ENCODE measurements around the gene REV3L.

The REV3L gene

DNA sequence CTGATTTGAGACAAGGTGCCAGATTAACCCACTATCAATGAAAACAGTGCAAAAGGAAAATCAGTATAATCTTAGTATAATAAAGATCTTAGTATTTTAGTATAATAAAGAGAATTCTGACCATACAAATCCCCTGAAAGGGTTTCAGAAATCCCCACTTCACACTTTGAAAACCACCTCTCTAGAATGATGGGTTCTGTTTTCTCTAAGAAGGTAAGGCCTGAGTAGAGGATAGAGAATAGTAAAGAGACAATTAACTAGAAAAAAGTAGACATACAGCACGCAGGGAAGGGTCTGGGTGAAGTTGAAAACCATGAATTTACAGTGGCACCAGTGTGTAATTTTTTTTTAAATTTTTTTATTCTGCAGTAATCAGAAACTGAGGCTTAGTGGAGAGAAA, 73.6 kb downstream of the REV3L start:
- no peak overlapping the region for H3K27ac ChIP-seq
- H3K27me3 ChIP-seq (ENCODE audit: insufficient read depth, low read depth, severe bottlenecking), result no peaks in the 10 kb centered on the region
- TF ChIP-seq, protein P1, sequence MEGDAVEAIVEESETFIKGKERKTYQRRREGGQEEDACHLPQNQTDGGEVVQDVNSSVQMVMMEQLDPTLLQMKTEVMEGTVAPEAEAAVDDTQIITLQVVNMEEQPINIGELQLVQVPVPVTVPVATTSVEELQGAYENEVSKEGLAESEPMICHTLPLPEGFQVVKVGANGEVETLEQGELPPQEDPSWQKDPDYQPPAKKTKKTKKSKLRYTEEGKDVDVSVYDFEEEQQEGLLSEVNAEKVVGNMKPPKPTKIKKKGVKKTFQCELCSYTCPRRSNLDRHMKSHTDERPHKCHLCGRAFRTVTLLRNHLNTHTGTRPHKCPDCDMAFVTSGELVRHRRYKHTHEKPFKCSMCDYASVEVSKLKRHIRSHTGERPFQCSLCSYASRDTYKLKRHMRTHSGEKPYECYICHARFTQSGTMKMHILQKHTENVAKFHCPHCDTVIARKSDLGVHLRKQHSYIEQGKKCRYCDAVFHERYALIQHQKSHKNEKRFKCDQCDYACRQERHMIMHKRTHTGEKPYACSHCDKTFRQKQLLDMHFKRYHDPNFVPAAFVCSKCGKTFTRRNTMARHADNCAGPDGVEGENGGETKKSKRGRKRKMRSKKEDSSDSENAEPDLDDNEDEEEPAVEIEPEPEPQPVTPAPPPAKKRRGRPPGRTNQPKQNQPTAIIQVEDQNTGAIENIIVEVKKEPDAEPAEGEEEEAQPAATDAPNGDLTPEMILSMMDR (IDR thresholded peaks at IDR 0.05; ENCODE audit: low read depth, low read length), result no peak
- DNase-seq, result no peak
- no peaks in the 10 kb centered on the region for H3K9me3 ChIP-seq (ENCODE audit: severe bottlenecking)
- H3K36me3 ChIP-seq, result peaks cover 34% of the 10 kb centered on the region
- H3K4me3 ChIP-seq (ENCODE audit: low read depth, low read length), result no peak overlapping the region

DNA sequence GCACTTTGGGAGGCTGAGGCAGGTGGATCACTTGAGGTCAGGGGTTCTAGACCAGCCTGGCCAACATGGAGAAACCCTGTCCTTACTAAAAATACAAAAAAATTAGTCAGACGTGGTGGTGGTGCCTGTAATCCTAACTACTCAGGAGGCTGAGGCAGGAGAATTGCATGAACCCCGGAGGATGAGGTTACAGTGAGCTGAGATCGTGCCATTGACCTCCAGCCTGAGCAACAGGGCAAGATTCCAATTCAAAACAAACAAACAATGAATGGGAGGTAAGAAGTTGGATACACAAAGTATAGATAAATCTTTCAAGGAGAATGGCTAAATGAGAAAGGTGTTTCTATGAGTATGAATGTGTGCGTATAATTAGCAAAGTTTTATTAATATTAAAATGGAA, 75.3 kb downstream of the REV3L start:
- Histone ChIP-seq H3K9me3 (ENCODE audit: severe bottlenecking) (no peaks in the 10 kb centered on the region), H3K4me3 (ENCODE audit: low read depth, low read length) (no peak overlapping the region), H3K36me3 (peaks cover 42% of the 10 kb centered on the region), H3K27ac (no peak overlapping the region), H3K27me3 (ENCODE audit: insufficient read depth, low read depth, severe bottlenecking) (no peaks in the 10 kb centered on the region)
- no peak for DNase-seq
- TF ChIP-seq, protein P1 (IDR thresholded peaks at IDR 0.05; ENCODE audit: low read depth, low read length), result no peak

DNA sequence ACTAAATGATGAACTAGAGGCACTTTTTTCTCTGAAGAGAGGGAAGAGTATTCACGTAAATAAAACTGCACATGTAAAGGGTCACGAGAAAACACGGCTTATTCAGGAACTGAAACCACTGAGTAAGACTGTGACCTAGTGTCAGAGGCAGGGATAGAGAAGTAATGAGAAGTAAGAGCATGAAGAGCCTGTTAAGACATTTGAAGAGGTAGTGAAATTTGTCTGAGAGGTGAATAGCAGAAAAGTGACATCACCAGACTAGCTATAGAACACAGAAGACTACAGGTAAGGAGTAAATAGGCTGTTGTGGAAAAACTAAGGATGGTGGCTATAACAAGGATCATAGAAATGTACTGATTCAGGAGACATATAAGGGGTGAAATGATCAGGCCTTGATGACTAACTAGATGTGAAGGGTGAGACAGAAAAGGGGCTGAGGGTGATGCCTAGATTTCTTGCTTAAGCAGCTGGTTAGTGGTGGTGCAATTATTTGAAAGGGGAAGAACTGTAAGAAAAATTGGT, 76.8 kb downstream of the REV3L start:
- no peaks in the 10 kb centered on the region for H3K27me3 ChIP-seq (ENCODE audit: insufficient read depth, low read depth, severe bottlenecking)
- TF ChIP-seq, protein P1 (IDR thresholded peaks at IDR 0.05; ENCODE audit: low read depth, low read length), result no peak
- no peak for DNase-seq
- H3K27ac ChIP-seq, result no peak overlapping the region
- H3K4me3 ChIP-seq (ENCODE audit: low read depth, low read length), result no peak overlapping the region
- peaks cover 41% of the 10 kb centered on the region for H3K36me3 ChIP-seq
- H3K9me3 ChIP-seq (ENCODE audit: severe bottlenecking), result no peaks in the 10 kb centered on the region

DNA sequence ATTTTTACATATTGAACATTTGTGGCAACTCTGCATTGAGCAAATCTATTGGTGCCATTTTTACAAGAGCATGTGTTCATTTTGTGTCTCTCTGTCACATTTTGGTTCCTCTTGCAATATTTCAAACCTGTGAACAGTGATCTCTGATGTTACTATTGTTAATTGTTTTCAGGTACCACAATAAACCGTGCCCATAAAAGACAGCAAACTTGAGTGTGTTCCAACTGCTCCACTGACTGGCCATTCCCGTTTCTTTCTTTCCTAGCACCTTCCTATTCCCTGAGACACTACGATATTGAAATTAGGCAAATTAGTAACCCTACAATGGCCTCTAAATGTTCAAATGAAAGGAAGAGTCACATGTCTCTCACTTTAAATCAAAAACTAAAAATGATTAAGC, 79.6 kb downstream of the REV3L start:
- no peak overlapping the region for H3K4me3 ChIP-seq (ENCODE audit: low read depth, low read length)
- no peaks in the 10 kb centered on the region for H3K27me3 ChIP-seq (ENCODE audit: insufficient read depth, low read depth, severe bottlenecking)
- H3K9me3 ChIP-seq (ENCODE audit: severe bottlenecking), result no peaks in the 10 kb centered on the region
- H3K36me3 ChIP-seq, result peaks cover 40% of the 10 kb centered on the region
- DNase-seq, result no peak
- no peak overlapping the region for H3K27ac ChIP-seq
- TF ChIP-seq, protein P1 (IDR thresholded peaks at IDR 0.05; ENCODE audit: low read depth, low read length), result no peak

DNA sequence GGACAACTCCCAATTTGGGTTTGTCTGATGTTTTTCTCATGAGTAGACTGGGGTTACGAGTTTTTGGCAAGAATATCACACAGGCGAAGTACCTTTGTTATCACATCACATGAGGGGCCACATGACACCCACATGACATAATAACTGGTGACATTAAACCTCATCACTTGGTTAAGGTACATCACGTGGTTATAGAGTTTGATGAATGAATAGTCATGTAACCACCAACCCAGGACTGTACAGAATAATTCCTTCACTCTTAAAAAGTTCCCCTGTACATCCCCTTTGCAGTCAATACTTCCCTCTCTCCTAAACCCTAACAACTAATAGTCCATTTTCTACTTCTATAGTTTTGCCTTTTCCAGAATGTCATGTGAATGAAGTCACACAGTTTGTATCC, 83.4 kb downstream of the REV3L start:
- no peak overlapping the region for H3K4me3 ChIP-seq (ENCODE audit: low read depth, low read length)
- TF ChIP-seq, protein P1 (IDR thresholded peaks at IDR 0.05; ENCODE audit: low read depth, low read length), result no peak
- no peak overlapping the region for H3K27ac ChIP-seq
- no peak for DNase-seq
- H3K9me3 ChIP-seq (ENCODE audit: severe bottlenecking), result no peaks in the 10 kb centered on the region
- H3K36me3 ChIP-seq, result peaks cover 39% of the 10 kb centered on the region
- no peaks in the 10 kb centered on the region for H3K27me3 ChIP-seq (ENCODE audit: insufficient read depth, low read depth, severe bottlenecking)

DNA sequence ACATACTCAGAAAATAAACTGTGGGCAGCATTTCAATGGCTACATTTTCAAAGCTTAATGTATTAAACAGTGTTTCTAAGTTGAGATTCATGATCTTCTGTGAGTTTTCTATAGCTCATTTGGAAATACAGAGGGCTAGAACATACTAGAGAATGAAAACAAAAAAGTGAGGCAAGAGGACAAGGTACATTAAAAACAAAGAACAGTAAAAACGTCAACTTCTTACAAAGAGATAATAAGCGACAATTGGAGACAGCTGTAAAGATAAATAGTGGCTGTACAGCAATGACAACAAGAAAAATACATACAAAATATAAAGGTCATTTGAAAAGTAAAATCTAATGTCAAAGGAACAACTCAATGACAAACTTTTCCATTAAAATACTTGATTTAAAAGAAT, 94.3 kb downstream of the REV3L start:
- Histone ChIP-seq H3K9me3 (ENCODE audit: severe bottlenecking) (no peaks in the 10 kb centered on the region), H3K36me3 (peaks cover 47% of the 10 kb centered on the region)

More for the DNA sequence above, 94.3 kb downstream of the REV3L start:
- TF ChIP-seq, protein P1 (IDR thresholded peaks at IDR 0.05; ENCODE audit: low read depth, low read length), result no peak
- no peak for DNase-seq
- no peak overlapping the region for H3K4me3 ChIP-seq (ENCODE audit: low read depth, low read length)
- no peaks in the 10 kb centered on the region for H3K27me3 ChIP-seq (ENCODE audit: insufficient read depth, low read depth, severe bottlenecking)
- no peak overlapping the region for H3K27ac ChIP-seq
